Fibroblast of skin of abdomen (primary cell): ENCODE measurements around the gene CYP4F22.
"Not testable (repeated sequence)": the region's sequence is repeated elsewhere in the genome, so short reads cannot be mapped to it uniquely, and the experiment has no call there.

Source experiments
- DNase-seq: peaks from one replicate; pipeline ENCODE4 v3.0.0-alpha.2; 2013

Gene CYP4F22

GRCh38 chr19:15576526-15577156 is 68.3 kb downstream of the CYP4F22 start:
- DNase-seq = no peak

GRCh38 chr19:15577184-15577771 is 69.0 kb downstream of the CYP4F22 start:
- no peak for DNase-seq

GRCh38 chr19:15583346-15583745 is 75.0 kb downstream of the CYP4F22 start:
- DNase-seq = no peak

- DNase-seq = no peak
Observed at GRCh38 chr19:15584095-15584494, 75.8 kb downstream of the CYP4F22 start.

- DNase-seq = peak; percentile 39
Observed at GRCh38 chr19:15584541-15585115, 76.3 kb downstream of the CYP4F22 start.

GRCh38 chr19:15587663-15588062 is 79.3 kb downstream of the CYP4F22 start:
- DNase-seq = no peak

- DNase-seq = no peak
Observed at GRCh38 chr19:15588265-15588664, 79.9 kb downstream of the CYP4F22 start.

- DNase-seq = no peak
Observed at GRCh38 chr19:15589760-15590451, 81.6 kb downstream of the CYP4F22 start.

- DNase-seq = no peak
Observed at GRCh38 chr19:15591796-15592195, 83.5 kb downstream of the CYP4F22 start.

- DNase-seq = not testable (repeated sequence)
Observed at GRCh38 chr19:15592506-15592905, 84.2 kb downstream of the CYP4F22 start.

- not testable (repeated sequence) for DNase-seq
Observed at GRCh38 chr19:15593766-15594165, 85.4 kb downstream of the CYP4F22 start.

GRCh38 chr19:15595069-15595468 is 86.7 kb downstream of the CYP4F22 start:
- no peak for DNase-seq
